Neuronal stem cell (in vitro differentiated cells): ENCODE measurements around the gene POLR3G.

Experiments
- DNase-seq: peaks from one replicate; pipeline ENCODE4 v3.0.0-alpha.2; 2013; ENCODE audit warnings: low spot score
- H2AFZ ChIP-seq: one replicate; pipeline ENCODE4 v1.6.1; 2013; ENCODE audit warnings: mild to moderate bottlenecking, low read length, inconsistent platforms
- H2AK5ac ChIP-seq: 2 replicates; pipeline ENCODE4 v1.6.1; 2013; ENCODE audit warnings: low read depth, mild to moderate bottlenecking, inconsistent platforms, low read length, moderate library complexity, mixed read lengths
- H2BK120ac ChIP-seq: 2 replicates; pipeline ENCODE4 v1.6.1; 2013; ENCODE audit warnings: low read depth, mild to moderate bottlenecking, inconsistent platforms, low read length, moderate library complexity, mixed read lengths
- H2BK12ac ChIP-seq: one replicate; pipeline ENCODE4 v1.6.1; 2013; ENCODE audit warnings: low read length, inconsistent platforms
- H2BK15ac ChIP-seq: 2 replicates; pipeline ENCODE4 v1.6.1; 2013; ENCODE audit warnings: mild to moderate bottlenecking, low read length, inconsistent platforms, mixed read lengths
- H2BK5ac ChIP-seq: one replicate; pipeline ENCODE4 v1.6.1; 2013; ENCODE audit warnings: inconsistent platforms, mild to moderate bottlenecking, low read length, moderate library complexity
- H3K14ac ChIP-seq: one replicate; pipeline ENCODE4 v1.6.1; 2013; ENCODE audit warnings: low read length, inconsistent platforms
- H3K18ac ChIP-seq: 2 replicates; pipeline ENCODE4 v1.6.1; 2013; ENCODE audit warnings: low read length, inconsistent platforms
- H3K23ac ChIP-seq: 2 replicates; pipeline ENCODE4 v1.6.1; 2013; ENCODE audit warnings: low read depth, mild to moderate bottlenecking, mixed read lengths, low read length, inconsistent platforms; ENCODE audit not compliant: poor library complexity
- H3K27ac ChIP-seq: replicated peaks from 3 replicates; pipeline ENCODE4 v1.5.1; 2013; ENCODE audit warnings: low read length, inconsistent platforms
- H3K27me3 ChIP-seq, 3 experiments: 2 replicates each; pipeline ENCODE4 v1.6.1; 2013; ENCODE audit warnings: low read length in 3 of 3, mild to moderate bottlenecking in 2 of 3, inconsistent platforms in 1 of 3, low read depth in 1 of 3, mixed read lengths in 1 of 3, moderate library complexity in 1 of 3; ENCODE audit not compliant: control insufficient read depth in 3 of 3, insufficient read depth in 3 of 3
- H3K36me3 ChIP-seq, 2 donors: replicated peaks in 1 of 2; 2 replicates each; pipeline ENCODE4 v1.6.1; 2013; ENCODE audit warnings: low read length in 2 of 2; ENCODE audit not compliant: control insufficient read depth in 2 of 2, insufficient read depth in 2 of 2
- H3K4ac ChIP-seq: 2 replicates; pipeline ENCODE4 v1.6.1; 2013; ENCODE audit warnings: inconsistent platforms, mild to moderate bottlenecking, low read length, moderate library complexity
- H3K4me1 ChIP-seq, 2 donors: 1 replicate in 1 of 2; 2 replicates in 1 of 2; pipeline ENCODE4 v1.6.1; 2013; ENCODE audit warnings: low read length in 2 of 2, low read depth in 1 of 2; ENCODE audit not compliant: control insufficient read depth in 2 of 2, insufficient read depth in 1 of 2
- H3K4me2 ChIP-seq: one replicate; pipeline ENCODE4 v1.6.1; 2013; ENCODE audit warnings: mild to moderate bottlenecking, low read length, inconsistent platforms; ENCODE audit not compliant: insufficient read depth, poor library complexity, severe bottlenecking
- H3K4me3 ChIP-seq, 2 donors: 2 replicates each; pipeline ENCODE4 v1.5.1; 2013; ENCODE audit warnings: low read length in 2 of 2, mild to moderate bottlenecking in 2 of 2, inconsistent platforms in 1 of 2, moderate library complexity in 1 of 2
- H3K79me1 ChIP-seq: one replicate; pipeline ENCODE4 v1.6.1; 2013; ENCODE audit warnings: low read depth, mild to moderate bottlenecking, inconsistent platforms, low read length, moderate library complexity
- H3K9ac ChIP-seq: one replicate; pipeline ENCODE4 v1.6.1; 2013; ENCODE audit warnings: mild to moderate bottlenecking, low read depth, low read length, inconsistent platforms; ENCODE audit not compliant: poor library complexity
- H3K9me3 ChIP-seq, 2 donors: replicated peaks in 1 of 2; 2 replicates each; pipeline versions ENCODE3 to v1.6.1; 2013; ENCODE audit warnings: low read length in 2 of 2, mild to moderate bottlenecking in 2 of 2, inconsistent platforms in 1 of 2, low read depth in 1 of 2, mixed read lengths in 1 of 2, moderate library complexity in 1 of 2; ENCODE audit not compliant: control insufficient read depth in 2 of 2, insufficient read depth in 1 of 2
- H4K8ac ChIP-seq: one replicate; pipeline ENCODE4 v1.6.1; 2013; ENCODE audit warnings: low read depth, mild to moderate bottlenecking, inconsistent platforms, low read length, moderate library complexity
- H4K91ac ChIP-seq: one replicate; pipeline ENCODE4 v1.6.1; 2013; ENCODE audit warnings: low read length, low read depth, mild to moderate bottlenecking, inconsistent platforms; ENCODE audit not compliant: poor library complexity
- WGBS, 2 donors: extraction: QIAGEN DNeasy Blood & Tissue Kit; methylation state at CpG; one replicate each; pipeline ENCODE4 v1.1.7; 2013; ENCODE audit warnings: missing lambda C conversion rate in 2 of 2, mixed read lengths in 1 of 2; ENCODE audit not compliant: insufficient read length in 2 of 2, insufficient replicate concordance in 1 of 2; ENCODE audit errors: extremely low coverage in 2 of 2; 5-methylcytosine and 5-hydroxymethylcytosine counted together

POLR3G gene

GRCh38 chr5:90477621-90478215 is 3.1 kb downstream of the POLR3G start:
- Histone ChIP-seq H3K4me2 (no peak overlapping the region), H4K8ac (no peak overlapping the region), H3K79me1 (no peaks in the 10 kb centered on the region)

GRCh38 chr5:90479611-90480385 is 5.1 kb downstream of the POLR3G start:
- no peak overlapping the region for H2BK120ac ChIP-seq
- DNase-seq, result no peak
- H2AFZ ChIP-seq, result no peak overlapping the region
- no peak overlapping the region for H3K4ac ChIP-seq
- H3K79me1 ChIP-seq, result no peaks in the 10 kb centered on the region
- H4K91ac ChIP-seq, result no peak overlapping the region
- H3K27ac ChIP-seq, result no peak overlapping the region
- H3K9ac ChIP-seq, result no peak overlapping the region
- no peak overlapping the region for H4K8ac ChIP-seq
- H3K9me3 ChIP-seq, result no peaks in the 10 kb centered on the region
- H3K36me3 ChIP-seq, result no peaks in the 10 kb centered on the region
- no peak overlapping the region for H3K4me3 ChIP-seq
- H2BK5ac ChIP-seq, result no peak overlapping the region
- H3K23ac ChIP-seq, result no peak overlapping the region
- no peak overlapping the region for H3K4me2 ChIP-seq
- peaks cover 0 to 16% of the 10 kb centered on the region in 2 donors for H3K4me1 ChIP-seq
- H2AK5ac ChIP-seq, result no peak overlapping the region
- H2BK15ac ChIP-seq, result no peak overlapping the region
- H3K18ac ChIP-seq, result no peak overlapping the region
- no peak overlapping the region for H2BK12ac ChIP-seq
- peaks cover 0 to 11% (median 0%) of the 10 kb centered on the region in 3 experiments for H3K27me3 ChIP-seq
- H3K14ac ChIP-seq, result no peak overlapping the region

More at GRCh38 chr5:90477621-90478215, 3.1 kb downstream of the POLR3G start:
- H2AFZ ChIP-seq, result peak overlapping the region; percentile 66
- H3K27ac ChIP-seq, result no peak overlapping the region
- peaks cover 0 to 14% (median 0%) of the 10 kb centered on the region in 3 experiments for H3K27me3 ChIP-seq
- no peak overlapping the region for H3K4me3 ChIP-seq
- H2BK15ac ChIP-seq, result no peak overlapping the region
- no peak overlapping the region for H2BK120ac ChIP-seq
- H3K18ac ChIP-seq, result no peak overlapping the region
- H4K91ac ChIP-seq, result no peak overlapping the region
- no peak overlapping the region for H3K4ac ChIP-seq
- H2BK12ac ChIP-seq, result no peak overlapping the region
- no peak overlapping the region for H3K23ac ChIP-seq
- no peaks in the 10 kb centered on the region for H3K36me3 ChIP-seq
- DNase-seq, result no peak
- no peak overlapping the region for H3K9ac ChIP-seq
- H2BK5ac ChIP-seq, result no peak overlapping the region
- no peak overlapping the region for H3K14ac ChIP-seq
- no peak overlapping the region for H2AK5ac ChIP-seq
- no peaks in the 10 kb centered on the region for H3K9me3 ChIP-seq
- peaks cover 2 to 16% of the 10 kb centered on the region in 2 donors for H3K4me1 ChIP-seq
- WGBS, 2 donors, result no CpG with 5 or more reads among the region's 8 CpGs

- no peak overlapping the region for H2AK5ac ChIP-seq
- peaks cover 0 to 3% (median 0%) of the 10 kb centered on the region in 3 experiments for H3K27me3 ChIP-seq
- no peak overlapping the region for H2AFZ ChIP-seq
- no peak for DNase-seq
- H3K18ac ChIP-seq, result no peak overlapping the region
- no peak overlapping the region for H3K4me2 ChIP-seq
- no peak overlapping the region for H2BK12ac ChIP-seq
- H2BK15ac ChIP-seq, result no peak overlapping the region
- no peak overlapping the region for H2BK5ac ChIP-seq
- no peak overlapping the region for H3K23ac ChIP-seq
- no peak overlapping the region for H3K4ac ChIP-seq
- no peak overlapping the region for H3K27ac ChIP-seq
- H3K9ac ChIP-seq, result no peak overlapping the region
- H4K91ac ChIP-seq, result no peak overlapping the region
- H3K36me3 ChIP-seq, result no peaks in the 10 kb centered on the region
- H3K4me1 ChIP-seq, result peaks cover 0 to 16% of the 10 kb centered on the region in 2 donors
- no peak overlapping the region for H2BK120ac ChIP-seq
- no CpG with 5 or more reads among the region's 1 CpG for WGBS, 2 donors
- no peaks in the 10 kb centered on the region for H3K9me3 ChIP-seq
- no peak overlapping the region for H4K8ac ChIP-seq
- no peaks in the 10 kb centered on the region for H3K79me1 ChIP-seq
- no peak overlapping the region for H3K14ac ChIP-seq
- H3K4me3 ChIP-seq, result no peak overlapping the region
Observed at GRCh38 chr5:90480699-90481098, 6.0 kb downstream of the POLR3G start.

- no CpG with 5 or more reads among the region's 8 CpGs for WGBS, 2 donors
- Histone ChIP-seq H3K18ac (no peak overlapping the region), H2BK5ac (no peak overlapping the region)
Observed at GRCh38 chr5:90483206-90483605, 8.5 kb downstream of the POLR3G start.

More at GRCh38 chr5:90483206-90483605, 8.5 kb downstream of the POLR3G start:
- H2AFZ ChIP-seq, result no peak overlapping the region
- no peaks in the 10 kb centered on the region for H3K9me3 ChIP-seq
- no peak for DNase-seq
- H3K27ac ChIP-seq, result no peak overlapping the region
- H4K91ac ChIP-seq, result no peak overlapping the region
- H3K14ac ChIP-seq, result no peak overlapping the region
- H3K27me3 ChIP-seq, result no peaks in the 10 kb centered on the region
- H3K36me3 ChIP-seq, result peaks cover 0 to 12% of the 10 kb centered on the region in 2 donors
- H2AK5ac ChIP-seq, result no peak overlapping the region
- H3K79me1 ChIP-seq, result no peaks in the 10 kb centered on the region
- no peak overlapping the region for H3K23ac ChIP-seq
- H3K4me1 ChIP-seq, result peaks cover 0 to 3% of the 10 kb centered on the region in 2 donors
- no peak overlapping the region for H2BK15ac ChIP-seq
- no peak overlapping the region for H3K4me3 ChIP-seq
- H4K8ac ChIP-seq, result no peak overlapping the region
- H2BK120ac ChIP-seq, result no peak overlapping the region
- H3K4ac ChIP-seq, result no peak overlapping the region
- no peak overlapping the region for H3K9ac ChIP-seq
- H2BK12ac ChIP-seq, result no peak overlapping the region
- H3K4me2 ChIP-seq, result no peak overlapping the region
